Measurements from ENCODE around the gene MTM1.

Gene MTM1

DNA sequence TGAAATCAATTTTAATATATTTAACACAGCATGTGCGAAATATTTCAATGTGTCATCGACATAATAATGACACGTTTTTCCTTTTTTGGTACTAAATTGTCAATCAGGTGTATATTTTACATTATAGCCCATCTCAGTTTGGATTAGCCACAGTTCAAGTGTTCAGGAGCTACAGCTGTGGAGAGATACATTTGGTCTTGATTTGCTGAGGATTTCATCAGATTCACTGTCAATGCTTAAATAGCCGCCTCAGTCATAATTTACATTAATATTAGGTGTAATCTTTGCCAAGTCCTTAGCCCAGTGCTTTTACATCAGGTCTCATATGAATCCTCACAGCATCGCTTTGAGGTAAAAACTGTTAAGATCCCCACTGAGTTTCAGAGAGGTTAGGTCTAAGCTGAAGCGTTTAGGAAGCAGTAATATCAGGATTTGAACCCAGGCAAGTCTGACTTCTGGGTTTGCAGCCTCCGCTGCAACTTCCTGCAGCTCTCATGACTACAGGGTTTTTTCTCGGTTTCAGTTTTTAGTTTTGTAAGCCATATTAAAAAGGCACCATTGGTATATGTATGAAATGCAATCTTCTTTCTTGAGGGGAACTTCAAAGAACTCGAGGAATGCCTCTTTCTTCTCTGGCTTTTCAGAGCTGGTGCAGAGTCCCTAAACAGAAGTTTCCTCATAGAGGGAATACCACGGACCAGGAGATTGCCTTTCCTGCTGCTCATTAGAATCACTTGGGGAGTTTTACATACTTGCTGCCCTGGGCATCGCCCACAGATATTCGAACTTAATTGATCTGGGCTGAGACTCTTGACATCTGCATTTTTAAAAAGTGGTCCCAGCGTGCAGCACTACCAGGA lies 6.4 kb downstream of the MTM1 start:
- TF ChIP-seq RAD21 (IDR thresholded peaks at IDR 0.05; ENCODE audit: low read depth) (no peak), NFIC (IDR thresholded peaks at IDR 0.05) (no peak), CEBPB (IDR thresholded peaks at IDR 0.05) (no peak), EP300 (IDR thresholded peaks at IDR 0.05; ENCODE audit: borderline replicate concordance) (no peak), TAF1 (IDR thresholded peaks at IDR 0.05; ENCODE audit: low read depth) (no peak), ZBTB7A (IDR thresholded peaks at IDR 0.05; ENCODE audit: low read depth) (no peak), CREB1 (IDR thresholded peaks at IDR 0.05; ENCODE audit: low read depth) (no peak), TEAD4 (IDR thresholded peaks at IDR 0.05) (no peak), EGR1 (IDR thresholded peaks at IDR 0.05) (no peak), FOXM1 (IDR thresholded peaks at IDR 0.05; ENCODE audit: borderline replicate concordance, low read depth) (no peak), TCF12 (IDR thresholded peaks at IDR 0.05; ENCODE audit: low read depth) (no peak), YY1 (IDR thresholded peaks at IDR 0.05; ENCODE audit: low read depth) (no peak)
- TF ChIP-seq, protein P1, sequence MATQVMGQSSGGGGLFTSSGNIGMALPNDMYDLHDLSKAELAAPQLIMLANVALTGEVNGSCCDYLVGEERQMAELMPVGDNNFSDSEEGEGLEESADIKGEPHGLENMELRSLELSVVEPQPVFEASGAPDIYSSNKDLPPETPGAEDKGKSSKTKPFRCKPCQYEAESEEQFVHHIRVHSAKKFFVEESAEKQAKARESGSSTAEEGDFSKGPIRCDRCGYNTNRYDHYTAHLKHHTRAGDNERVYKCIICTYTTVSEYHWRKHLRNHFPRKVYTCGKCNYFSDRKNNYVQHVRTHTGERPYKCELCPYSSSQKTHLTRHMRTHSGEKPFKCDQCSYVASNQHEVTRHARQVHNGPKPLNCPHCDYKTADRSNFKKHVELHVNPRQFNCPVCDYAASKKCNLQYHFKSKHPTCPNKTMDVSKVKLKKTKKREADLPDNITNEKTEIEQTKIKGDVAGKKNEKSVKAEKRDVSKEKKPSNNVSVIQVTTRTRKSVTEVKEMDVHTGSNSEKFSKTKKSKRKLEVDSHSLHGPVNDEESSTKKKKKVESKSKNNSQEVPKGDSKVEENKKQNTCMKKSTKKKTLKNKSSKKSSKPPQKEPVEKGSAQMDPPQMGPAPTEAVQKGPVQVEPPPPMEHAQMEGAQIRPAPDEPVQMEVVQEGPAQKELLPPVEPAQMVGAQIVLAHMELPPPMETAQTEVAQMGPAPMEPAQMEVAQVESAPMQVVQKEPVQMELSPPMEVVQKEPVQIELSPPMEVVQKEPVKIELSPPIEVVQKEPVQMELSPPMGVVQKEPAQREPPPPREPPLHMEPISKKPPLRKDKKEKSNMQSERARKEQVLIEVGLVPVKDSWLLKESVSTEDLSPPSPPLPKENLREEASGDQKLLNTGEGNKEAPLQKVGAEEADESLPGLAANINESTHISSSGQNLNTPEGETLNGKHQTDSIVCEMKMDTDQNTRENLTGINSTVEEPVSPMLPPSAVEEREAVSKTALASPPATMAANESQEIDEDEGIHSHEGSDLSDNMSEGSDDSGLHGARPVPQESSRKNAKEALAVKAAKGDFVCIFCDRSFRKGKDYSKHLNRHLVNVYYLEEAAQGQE (IDR thresholded peaks at IDR 0.05; ENCODE audit: low read depth): no peak
- TF ChIP-seq, protein P2, sequence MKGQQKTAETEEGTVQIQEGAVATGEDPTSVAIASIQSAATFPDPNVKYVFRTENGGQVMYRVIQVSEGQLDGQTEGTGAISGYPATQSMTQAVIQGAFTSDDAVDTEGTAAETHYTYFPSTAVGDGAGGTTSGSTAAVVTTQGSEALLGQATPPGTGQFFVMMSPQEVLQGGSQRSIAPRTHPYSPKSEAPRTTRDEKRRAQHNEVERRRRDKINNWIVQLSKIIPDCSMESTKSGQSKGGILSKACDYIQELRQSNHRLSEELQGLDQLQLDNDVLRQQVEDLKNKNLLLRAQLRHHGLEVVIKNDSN (IDR thresholded peaks at IDR 0.05): no peak
- TF ChIP-seq, protein P3, sequence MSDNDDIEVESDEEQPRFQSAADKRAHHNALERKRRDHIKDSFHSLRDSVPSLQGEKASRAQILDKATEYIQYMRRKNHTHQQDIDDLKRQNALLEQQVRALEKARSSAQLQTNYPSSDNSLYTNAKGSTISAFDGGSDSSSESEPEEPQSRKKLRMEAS (IDR thresholded peaks at IDR 0.05): no peak

DNA sequence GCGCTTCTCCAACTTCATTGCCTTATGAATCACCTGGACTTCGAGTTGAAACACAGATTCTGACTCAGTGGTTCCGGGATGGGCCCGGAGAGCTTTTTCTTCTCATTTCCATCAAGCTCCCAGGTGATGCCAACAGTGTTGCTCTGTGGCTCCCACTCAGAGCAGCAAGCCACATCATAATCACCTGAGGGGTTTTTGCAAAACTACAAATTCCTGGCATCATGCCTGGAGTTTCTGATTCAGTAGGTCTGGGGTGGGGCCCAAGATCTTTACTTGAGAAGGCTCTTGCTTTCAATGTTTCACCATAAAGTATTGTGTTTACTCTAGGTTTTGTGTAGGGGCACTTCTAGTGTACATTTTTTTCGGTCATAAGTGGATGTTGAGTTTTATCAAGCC lies 7.0 kb downstream of the MTM1 start:
- TF ChIP-seq NFIC (IDR thresholded peaks at IDR 0.05) (0 out of 2 replicates have a peak, but pooled peaks have one; percentile 23), CREB1 (IDR thresholded peaks at IDR 0.05; ENCODE audit: low read depth) (no peak), ZBTB7A (IDR thresholded peaks at IDR 0.05; ENCODE audit: low read depth) (no peak)

DNA sequence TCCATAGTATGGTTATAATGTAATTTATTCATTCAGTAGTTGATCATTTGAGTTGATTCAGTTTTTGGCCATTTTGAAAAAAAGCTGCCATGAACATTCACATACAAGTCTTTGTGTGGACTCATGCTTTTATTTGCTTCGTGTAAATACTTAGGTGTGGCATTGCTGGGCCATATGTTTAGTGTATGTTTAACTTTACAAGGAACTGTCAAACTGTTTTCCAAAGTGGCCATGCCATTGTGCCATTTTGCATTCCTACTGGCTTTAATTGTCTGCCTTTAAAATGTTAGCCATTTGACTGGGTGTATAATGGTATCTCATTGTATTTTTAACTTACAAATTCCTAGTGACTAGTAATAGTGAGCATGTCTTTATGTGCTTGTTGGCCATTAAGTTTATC lies 8.8 kb downstream of the MTM1 start:
- TF ChIP-seq CEBPB (IDR thresholded peaks at IDR 0.05) (no peak), CREB1 (IDR thresholded peaks at IDR 0.05; ENCODE audit: low read depth) (no peak), FOXM1 (IDR thresholded peaks at IDR 0.05; ENCODE audit: borderline replicate concordance, low read depth) (no peak), TAF1 (IDR thresholded peaks at IDR 0.05; ENCODE audit: low read depth) (no peak), TCF12 (IDR thresholded peaks at IDR 0.05; ENCODE audit: low read depth) (no peak), NFIC (IDR thresholded peaks at IDR 0.05) (no peak), YY1 (IDR thresholded peaks at IDR 0.05; ENCODE audit: low read depth) (no peak), EGR1 (IDR thresholded peaks at IDR 0.05) (no peak)
- TF ChIP-seq, protein P1 (IDR thresholded peaks at IDR 0.05; ENCODE audit: low read depth): no peak
- TF ChIP-seq, protein P2 (IDR thresholded peaks at IDR 0.05): no peak

DNA sequence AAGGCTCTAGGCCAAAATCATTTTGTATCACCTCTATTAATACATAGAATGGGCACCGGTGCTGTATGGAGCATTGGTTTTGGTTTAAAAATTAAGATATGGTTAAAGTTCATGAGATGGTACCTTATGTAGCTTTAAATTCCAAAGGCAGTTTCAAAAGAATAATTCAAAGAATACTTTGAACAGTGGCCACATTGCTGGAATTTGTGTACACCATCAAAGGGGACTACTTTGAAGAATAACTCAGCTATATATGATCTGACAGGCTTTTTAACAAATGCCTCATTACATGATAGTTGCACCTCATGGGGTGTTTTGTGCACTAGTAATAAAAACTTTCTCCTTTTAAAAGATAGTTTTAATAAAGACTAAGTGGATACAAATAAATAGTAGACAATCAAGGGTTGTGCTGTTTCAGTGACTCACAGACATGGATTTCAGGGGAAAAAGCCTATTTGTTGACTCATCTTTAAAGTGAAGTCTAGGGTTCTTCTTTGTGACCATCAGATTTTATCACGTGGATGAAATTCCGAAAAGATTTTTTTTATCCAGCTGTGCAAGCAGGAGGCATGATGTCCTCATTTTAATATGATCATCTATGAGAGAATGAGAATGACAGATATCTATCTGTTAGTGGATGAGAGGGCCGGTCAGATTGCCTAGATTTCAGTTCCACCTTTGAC lies 12.8 kb downstream of the MTM1 start:
- TF ChIP-seq, protein P2 (IDR thresholded peaks at IDR 0.05): no peak
- no peak for TF ChIP-seq TCF12 (IDR thresholded peaks at IDR 0.05; ENCODE audit: low read depth)
- TF ChIP-seq NFIC (IDR thresholded peaks at IDR 0.05): no peak
- TF ChIP-seq TAF1 (IDR thresholded peaks at IDR 0.05; ENCODE audit: low read depth): no peak
- no peak for TF ChIP-seq ZBTB7A (IDR thresholded peaks at IDR 0.05; ENCODE audit: low read depth)
- TF ChIP-seq, protein P3 (IDR thresholded peaks at IDR 0.05): no peak
- TF ChIP-seq EGR1 (IDR thresholded peaks at IDR 0.05): no peak
- no peak for TF ChIP-seq YY1 (IDR thresholded peaks at IDR 0.05; ENCODE audit: low read depth)
- TF ChIP-seq FOXM1 (IDR thresholded peaks at IDR 0.05; ENCODE audit: borderline replicate concordance, low read depth): no peak
- TF ChIP-seq TEAD4 (IDR thresholded peaks at IDR 0.05): no peak
- TF ChIP-seq CEBPB (IDR thresholded peaks at IDR 0.05): no peak
- no peak for TF ChIP-seq EP300 (IDR thresholded peaks at IDR 0.05; ENCODE audit: borderline replicate concordance)
- TF ChIP-seq RAD21 (IDR thresholded peaks at IDR 0.05; ENCODE audit: low read depth): no peak
- TF ChIP-seq, protein P1 (IDR thresholded peaks at IDR 0.05; ENCODE audit: low read depth): no peak
- TF ChIP-seq CREB1 (IDR thresholded peaks at IDR 0.05; ENCODE audit: low read depth): no peak

All from Ishikawa (cell line).